H9 (cell line): ENCODE data around the gene RCAN2. TPM values are rescaled to one million over a fixed set of nuclear protein-coding genes. Genes with fewer than 3 reads are reported as not detected.

Experiments
- DNase-seq: peaks from one replicate; pipeline ENCODE4 v3.0.0-alpha.2; 2017
- H2AFZ ChIP-seq: one replicate; pipeline ENCODE4 v1.6.1; 2013; ENCODE audit warnings: mild to moderate bottlenecking, low read length, control low read depth, moderate library complexity
- H2AK5ac ChIP-seq: 2 replicates; pipeline ENCODE4 v1.6.1; 2013; ENCODE audit warnings: low read length, control low read depth, mixed read lengths; ENCODE audit not compliant: insufficient read length
- H2BK120ac ChIP-seq: one replicate; pipeline ENCODE4 v1.6.1; 2013; ENCODE audit warnings: low read depth, mild to moderate bottlenecking, low read length, control low read depth, inconsistent platforms; ENCODE audit not compliant: poor library complexity, severe bottlenecking
- H2BK12ac ChIP-seq: 2 replicates; pipeline ENCODE4 v1.6.1; 2013; ENCODE audit warnings: low read length, control low read depth, mixed read lengths, low read depth; ENCODE audit not compliant: insufficient read length
- H2BK15ac ChIP-seq: 2 replicates; pipeline ENCODE4 v1.6.1; 2013; ENCODE audit warnings: low read depth, low read length, control low read depth
- H2BK20ac ChIP-seq: one replicate; pipeline ENCODE4 v1.6.1; 2013; ENCODE audit warnings: low read depth, mild to moderate bottlenecking, low read length, control low read depth, inconsistent platforms; ENCODE audit not compliant: poor library complexity, severe bottlenecking
- H2BK5ac ChIP-seq: 2 replicates; pipeline ENCODE4 v1.6.1; 2013; ENCODE audit warnings: low read length, control low read depth, mixed read lengths; ENCODE audit not compliant: insufficient read length
- H3K14ac ChIP-seq: 2 replicates; pipeline ENCODE4 v1.6.1; 2013; ENCODE audit warnings: low read length, control low read depth; ENCODE audit not compliant: insufficient read depth
- H3K18ac ChIP-seq: 2 replicates; pipeline ENCODE4 v1.6.1; 2013; ENCODE audit warnings: low read depth, mild to moderate bottlenecking, mixed read lengths, low read length, control low read depth; ENCODE audit not compliant: insufficient read length
- H3K23ac ChIP-seq: 2 replicates; pipeline ENCODE4 v1.6.1; 2013; ENCODE audit warnings: low read length, control low read depth, mixed read lengths, low read depth; ENCODE audit not compliant: insufficient read length
- H3K23me2 ChIP-seq: 2 replicates; pipeline ENCODE4 v1.6.1; 2013; ENCODE audit warnings: low read depth, mild to moderate bottlenecking, mixed read lengths, low read length, control low read depth; ENCODE audit not compliant: insufficient read length, poor library complexity, severe bottlenecking
- H3K27ac ChIP-seq: 2 replicates; pipeline ENCODE4 v1.5.1; 2013; ENCODE audit warnings: low read length, control low read depth, mixed read lengths, low read depth; ENCODE audit not compliant: insufficient read length
- H3K27me3 ChIP-seq: 2 replicates; pipeline ENCODE4 v1.6.1; 2013; ENCODE audit warnings: low read length, control low read depth, inconsistent platforms; ENCODE audit not compliant: insufficient read depth
- H3K4ac ChIP-seq: 2 replicates; pipeline ENCODE4 v1.6.1; 2013; ENCODE audit warnings: low read depth, mild to moderate bottlenecking, control low read depth, inconsistent platforms, low read length, moderate library complexity
- H3K4me1 ChIP-seq: 2 replicates; pipeline ENCODE4 v1.6.1; 2013; ENCODE audit warnings: low read length, control low read depth, inconsistent platforms; ENCODE audit not compliant: insufficient read depth
- H3K4me2 ChIP-seq: 2 replicates; pipeline ENCODE4 v1.6.1; 2013; ENCODE audit warnings: low read length, control low read depth, mixed read lengths; ENCODE audit not compliant: insufficient read length, insufficient read depth
- H3K56ac ChIP-seq: 2 replicates; pipeline ENCODE4 v1.6.1; 2013; ENCODE audit warnings: low read depth, mild to moderate bottlenecking, mixed read lengths, low read length, control low read depth; ENCODE audit not compliant: insufficient read length
- H3K79me1 ChIP-seq: 2 replicates; pipeline ENCODE4 v1.6.1; 2013; ENCODE audit warnings: low read depth, mild to moderate bottlenecking, moderate library complexity, low read length, control low read depth, inconsistent platforms; ENCODE audit not compliant: insufficient read depth, poor library complexity, severe bottlenecking
- H3K79me2 ChIP-seq: 2 replicates; pipeline ENCODE4 v1.6.1; 2013; ENCODE audit warnings: low read length, control low read depth, inconsistent platforms; ENCODE audit not compliant: insufficient read depth
- H3K9ac ChIP-seq: 2 replicates; pipeline ENCODE4 v1.6.1; 2013; ENCODE audit warnings: low read length, control low read depth, mixed read lengths; ENCODE audit not compliant: insufficient read length; ENCODE audit errors: extremely low read depth
- H3K9me3 ChIP-seq: one replicate; pipeline ENCODE4 v1.6.1; 2013; ENCODE audit warnings: low read depth, low read length, inconsistent platforms; ENCODE audit not compliant: control insufficient read depth
- H3T11ph ChIP-seq: one replicate; pipeline ENCODE4 v1.6.1; 2013; ENCODE audit warnings: mild to moderate bottlenecking, low read length, control low read depth, inconsistent platforms
- H4K20me1 ChIP-seq: one replicate; pipeline ENCODE4 v1.6.1; 2013; ENCODE audit not compliant: control insufficient read depth, insufficient read length, insufficient read depth
- H4K5ac ChIP-seq: 2 replicates; pipeline ENCODE4 v1.6.1; 2013; ENCODE audit warnings: low read depth, mild to moderate bottlenecking, mixed read lengths, low read length, control low read depth; ENCODE audit not compliant: insufficient read length
- H4K8ac ChIP-seq: replicated peaks from 2 replicates; pipeline ENCODE4 v1.6.1; 2013; ENCODE audit warnings: low read length, control low read depth, mixed read lengths, low read depth; ENCODE audit not compliant: insufficient read length
- H4K91ac ChIP-seq: 2 replicates; pipeline ENCODE4 v1.6.1; 2013; ENCODE audit warnings: low read depth, mild to moderate bottlenecking, moderate library complexity, mixed read lengths, low read length, control low read depth; ENCODE audit not compliant: insufficient read length
- H3K27ac Mint-ChIP-seq, 3 experiments: 2 replicates in 2 of 3; 3 replicates in 1 of 3; pipeline ENCODE4 v1.8.0; 2020 to 2021; ENCODE audit warnings: mixed read lengths in 3 of 3, mild to moderate bottlenecking in 1 of 3, moderate library complexity in 1 of 3
- H3K27me3 Mint-ChIP-seq: 2 replicates; pipeline ENCODE4 v1.8.0; 2021; ENCODE audit warnings: low read depth, mild to moderate bottlenecking, moderate library complexity, mixed read lengths
- H3K36me3 Mint-ChIP-seq, 3 experiments: 2 replicates in 2 of 3; 3 replicates in 1 of 3; pipeline ENCODE4 v1.8.0; 2020 to 2021; ENCODE audit warnings: low read depth in 3 of 3, mixed read lengths in 3 of 3; ENCODE audit not compliant: insufficient read depth in 1 of 3
- H3K4me1 Mint-ChIP-seq, 2 experiments: 2 replicates each; pipeline ENCODE4 v1.8.0; 2020; ENCODE audit warnings: mixed read lengths in 2 of 2
- H3K4me3 Mint-ChIP-seq, 2 experiments: 2 replicates in 1 of 2; 3 replicates in 1 of 2; pipeline ENCODE4 v1.8.0; 2020 to 2021; ENCODE audit warnings: mild to moderate bottlenecking in 2 of 2, mixed read lengths in 2 of 2, moderate library complexity in 1 of 2
- H3K9me3 Mint-ChIP-seq, 2 experiments: 2 replicates in 1 of 2; 3 replicates in 1 of 2; pipeline ENCODE4 v1.8.0; 2020; ENCODE audit warnings: mild to moderate bottlenecking in 2 of 2, mixed read lengths in 2 of 2, moderate library complexity in 1 of 2
- CTCF ChIP-seq: fragments of 200-600 bp; sonication (generic); conservative IDR thresholded peaks from 3 replicates; pipeline ENCODE4 v1.8.0; 2021; ENCODE audit warnings: antibody characterized with exemption, mild to moderate bottlenecking
- total RNA-seq: library from RNA; stranded (reverse); gene quantifications from 2 replicates; pipeline ENCODE4 v1.2.1, GENCODE V29; 2021

The RCAN2 gene
- total RNA-seq, 1 experiment from 2014 or later = 3.0 TPM

DNA sequence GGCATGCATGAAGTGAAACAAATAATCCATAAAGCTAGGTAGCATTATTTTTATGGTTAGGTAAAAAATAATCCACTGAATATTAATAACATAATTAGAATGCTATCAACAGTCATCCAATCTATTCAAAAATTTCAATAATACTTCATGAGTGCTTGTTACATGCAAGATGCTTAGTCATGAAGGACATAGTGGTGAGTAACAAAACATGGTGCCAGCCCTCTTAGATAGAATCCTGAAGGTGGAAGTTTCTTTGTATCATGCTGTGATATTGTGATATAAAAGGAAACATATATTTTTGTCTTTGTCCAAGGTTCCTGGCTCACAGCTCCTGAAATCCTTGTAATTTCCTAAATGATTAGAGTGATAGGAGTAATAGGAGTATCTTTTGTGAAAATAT, 14.9 kb downstream of the RCAN2 start:
- Mint-ChIP-seq H3K27ac (no peak overlapping the region), H3K36me3 (no peaks in the 10 kb centered on the region; a peak in 1 of 7 replicates), H3K27me3 (no peaks in the 10 kb centered on the region), H3K4me3 (no peak overlapping the region), H3K4me1 (peaks cover 10 to 13% of the 10 kb centered on the region in 2 experiments), H3K9me3 (no peaks in the 10 kb centered on the region; a peak in 2 of 5 replicates)
- H2BK120ac ChIP-seq = no peak overlapping the region
- no peak overlapping the region for H3K23ac ChIP-seq
- no peak overlapping the region for H3K56ac ChIP-seq
- H2BK20ac ChIP-seq = no peak overlapping the region
- no peak overlapping the region for H3T11ph ChIP-seq
- H3K23me2 ChIP-seq = no peaks in the 10 kb centered on the region
- TF ChIP-seq CTCF = no peak
- H2AK5ac ChIP-seq = no peak overlapping the region
- no peaks in the 10 kb centered on the region for H3K4me1 ChIP-seq
- no peaks in the 10 kb centered on the region for H3K27me3 ChIP-seq
- H2BK15ac ChIP-seq = no peak overlapping the region
- H3K18ac ChIP-seq = no peak overlapping the region
- H3K14ac ChIP-seq = no peak overlapping the region
- H4K91ac ChIP-seq = no peak overlapping the region
- no peaks in the 10 kb centered on the region for H3K9me3 ChIP-seq
- H3K4me2 ChIP-seq = no peak overlapping the region
- H2BK5ac ChIP-seq = no peak overlapping the region
- H3K9ac ChIP-seq = no peak overlapping the region
- no peaks in the 10 kb centered on the region for H3K79me2 ChIP-seq
- no peaks in the 10 kb centered on the region for H4K20me1 ChIP-seq
- no peak overlapping the region for H3K27ac ChIP-seq
- H2AFZ ChIP-seq = no peak overlapping the region
- no peak overlapping the region for H4K8ac ChIP-seq
- H3K79me1 ChIP-seq = no peaks in the 10 kb centered on the region
- DNase-seq = no peak
- no peak overlapping the region for H4K5ac ChIP-seq
- no peak overlapping the region for H3K4ac ChIP-seq
- no peak overlapping the region for H2BK12ac ChIP-seq
